Measurements from ENCODE around the gene DNLZ. TPM values are rescaled to one million over a fixed set of nuclear protein-coding genes. Genes with fewer than 3 reads are reported as not detected.
"Not testable (repeated sequence)": the region's sequence is repeated elsewhere in the genome, so short reads cannot be mapped to it uniquely, and the experiment has no call there.

Gene DNLZ
- total and polyA plus RNA-seq, 2 of the 4 experiments (the other 2 are of a cell fraction) = 2.0 to 11.4 TPM

- H3K23ac ChIP-seq (ENCODE audit: low read depth, low read length); in situ Hi-C loops (cut with MboI; ENCODE audit: low sequenced_read_pairs); H4K5ac ChIP-seq (ENCODE audit: low read depth, low read length); H3K4me3 ChIP-seq (ENCODE audit: insufficient read depth, low read depth, low read length); H3K9ac ChIP-seq (ENCODE audit: low read depth, low read length); H3K27me3 ChIP-seq (ENCODE audit: control insufficient read depth, insufficient read depth, low read length); H2AK5ac ChIP-seq (ENCODE audit: low read depth, low read length); H2BK5ac ChIP-seq (ENCODE audit: low read depth, low read length, poor library complexity, severe bottlenecking); H2AFZ ChIP-seq (replicated peaks; ENCODE audit: low read length, poor library complexity); H3K9me1 ChIP-seq (ENCODE audit: insufficient read depth, low read length); H3K18ac ChIP-seq (ENCODE audit: low read depth, low read length); POLR2A ChIA-PET (ENCODE audit: unreplicated experiment); H2BK20ac ChIP-seq (ENCODE audit: low read depth, low read length); H4K8ac ChIP-seq (ENCODE audit: low read depth in 2 of 2, low read length in 2 of 2); intact Hi-C loops (cut with micrococcal nuclease); H3K56ac ChIP-seq (ENCODE audit: extremely low read depth, insufficient read depth, low read length); ATAC-seq (ENCODE audit: low read depth); H2BK120ac ChIP-seq (ENCODE audit: low read depth, low read length); H3K4me2 ChIP-seq (ENCODE audit: low read depth, low read length); H3K4ac ChIP-seq (ENCODE audit: low read depth, low read length); H3K14ac ChIP-seq (replicated peaks; ENCODE audit: low read depth, low read length); BruUV-seq (replicated peaks); dilution Hi-C loops (cut with HindIII; ENCODE audit: low sequenced_read_pairs, unreplicated experiment); DNase-seq; H3K27ac ChIP-seq (ENCODE audit: insufficient read depth, low read length); H2BK15ac ChIP-seq (ENCODE audit: low read depth, low read length); H2AK9ac ChIP-seq (replicated peaks; ENCODE audit: low read depth, low read length, poor library complexity); H3K9me3 ChIP-seq (ENCODE audit: control insufficient read depth, insufficient read depth, low read length); H4K91ac ChIP-seq (ENCODE audit: insufficient read depth, low read depth, low read length); CTCF ChIA-PET: not testable (repeated sequence)
- WGBS, 2 experiments (ENCODE audit: extremely low coverage in 2 of 2, insufficient read length in 1 of 2) = 95% methylated on average over 15 of the region's 28 CpGs; no CpG with 5 or more reads in 1 of the 2 experiments
- Histone ChIP-seq H3K36me3 (ENCODE audit: control insufficient read depth, insufficient read depth, low read length) (peaks cover 39% of the 10 kb centered on the region), H3K79me1 (ENCODE audit: low read depth in 1 of 2, low read length in 2 of 2) (peaks cover 9 to 38% of the 10 kb centered on the region in 2 experiments), H3K4me1 (ENCODE audit: control insufficient read depth, insufficient read depth, low read length) (peaks cover 12% of the 10 kb centered on the region), H4K20me1 (ENCODE audit: insufficient read depth, low read length) (peaks cover 21% of the 10 kb centered on the region)
Observed at GRCh38 chr9:136407061-136407460, 43.5 kb upstream of the DNLZ start.

- H4K5ac ChIP-seq (ENCODE audit: low read depth, low read length); BruUV-seq (replicated peaks); H3K9me3 ChIP-seq (ENCODE audit: control insufficient read depth, insufficient read depth, low read length); DNase-seq; POLR2A ChIA-PET (ENCODE audit: unreplicated experiment); H3K56ac ChIP-seq (ENCODE audit: extremely low read depth, insufficient read depth, low read length); H3K9me1 ChIP-seq (ENCODE audit: insufficient read depth, low read length); H2BK20ac ChIP-seq (ENCODE audit: low read depth, low read length); dilution Hi-C loops (cut with HindIII; ENCODE audit: low sequenced_read_pairs, unreplicated experiment); H4K8ac ChIP-seq (ENCODE audit: low read depth in 2 of 2, low read length in 2 of 2); H3K4me3 ChIP-seq (ENCODE audit: insufficient read depth, low read depth, low read length); H3K4ac ChIP-seq (ENCODE audit: low read depth, low read length); H3K4me1 ChIP-seq (ENCODE audit: control insufficient read depth, insufficient read depth, low read length); H4K20me1 ChIP-seq (ENCODE audit: insufficient read depth, low read length); in situ Hi-C loops (cut with MboI; ENCODE audit: low sequenced_read_pairs); H2AK5ac ChIP-seq (ENCODE audit: low read depth, low read length); CTCF ChIA-PET; H2AFZ ChIP-seq (replicated peaks; ENCODE audit: low read length, poor library complexity); H2AK9ac ChIP-seq (replicated peaks; ENCODE audit: low read depth, low read length, poor library complexity); H3K27me3 ChIP-seq (ENCODE audit: control insufficient read depth, insufficient read depth, low read length); H3K23ac ChIP-seq (ENCODE audit: low read depth, low read length); H2BK15ac ChIP-seq (ENCODE audit: low read depth, low read length); H3K18ac ChIP-seq (ENCODE audit: low read depth, low read length); H2BK5ac ChIP-seq (ENCODE audit: low read depth, low read length, poor library complexity, severe bottlenecking); H3K4me2 ChIP-seq (ENCODE audit: low read depth, low read length); H3K27ac ChIP-seq (ENCODE audit: insufficient read depth, low read length); ATAC-seq (ENCODE audit: low read depth); intact Hi-C loops (cut with micrococcal nuclease); H3K9ac ChIP-seq (ENCODE audit: low read depth, low read length); H4K91ac ChIP-seq (ENCODE audit: insufficient read depth, low read depth, low read length); H2BK120ac ChIP-seq (ENCODE audit: low read depth, low read length); H3K14ac ChIP-seq (replicated peaks; ENCODE audit: low read depth, low read length): not testable (repeated sequence)
- peaks cover 9 to 31% of the 10 kb centered on the region in 2 experiments for H3K79me1 ChIP-seq (ENCODE audit: low read depth in 1 of 2, low read length in 2 of 2)
- peaks cover 40% of the 10 kb centered on the region for H3K36me3 ChIP-seq (ENCODE audit: control insufficient read depth, insufficient read depth, low read length)
- 94% methylated on average over 2 of the region's 10 CpGs; no CpG with 5 or more reads in 1 of the 2 experiments for WGBS, 2 experiments (ENCODE audit: extremely low coverage in 2 of 2, insufficient read length in 1 of 2)
Observed at GRCh38 chr9:136405904-136406303, 42.4 kb upstream of the DNLZ start.
